HCT116 (cell line): ENCODE data around the gene DCP2. TPM values are rescaled to one million over a fixed set of nuclear protein-coding genes. Genes with fewer than 3 reads are reported as not detected.
A peak's percentile ranks its signal among the peaks of the same experiment; 100 is the strongest.

Experiments used
- ATAC-seq: fragments of 200-7000 bp; cut with Tn5 transposase; 2 replicates; pipeline ENCODE4 v1.9.1; 2020; ENCODE audit warnings: mild to moderate bottlenecking, moderate library complexity
- Bru-seq: library from RNA; stranded (reverse); fragments of 400-500 nt; gene quantifications from one replicate; lab custom pipeline; 2021; lab: Mats Ljungman, UMichigan
- BruChase-seq, 2 experiments: library from RNA; stranded (reverse); fragments of 400-500 nt; gene quantifications; one replicate each; lab custom pipeline; 2021; lab: Mats Ljungman, UMichigan
- BruUV-seq: library from RNA; stranded (reverse); fragments of 400-500 nt; replicated peaks from 2 replicates; lab custom pipeline; 2021; lab: Mats Ljungman, UMichigan
- CTCF ChIA-PET: fragments of 300-600 bp; sonication (Branson Sonifier 250); formaldehyde crosslinking; loops from one replicate; lab custom pipeline; 2021; ENCODE audit warnings: antibody characterized with exemption; lab: Charles Lee
- POLR2A ChIA-PET: fragments of 300-600, 350-600 bp; sonication (Branson Sonifier 250); formaldehyde crosslinking; loops from one replicate; lab custom pipeline; 2021; ENCODE audit warnings: antibody characterized with exemption; lab: Charles Lee
- RAD21 ChIA-PET, 2 experiments: fragments of 300-600 bp; sonication (Branson Sonifier 250); formaldehyde crosslinking; loops; one replicate each; lab custom pipeline; 2023; ENCODE audit warnings: low total read pairs in 2 of 2; ENCODE audit not compliant: uncharacterized antibody in 2 of 2, unreplicated experiment in 2 of 2, low non-redundant PET in 1 of 2; lab: Charles Lee
- DNase-seq: peaks from one replicate; pipeline ENCODE4 v3.0.0-alpha.2; 2010; ENCODE audit warnings: low read depth, low spot score
- H2AFZ ChIP-seq: fragments of 200-600 bp; shearing (Covaris generic), sonication (generic); 2 replicates; pipeline ENCODE4 v1.6.1; 2017; ENCODE audit warnings: low read depth, mixed run types, mixed read lengths, antibody characterized with exemption, low read length; ENCODE audit not compliant: poor library complexity, severe bottlenecking
- H3K27ac ChIP-seq: 2 replicates; pipeline ENCODE4 v1.5.1; 2012; ENCODE audit warnings: low read depth, low read length
- H3K27me3 ChIP-seq: fragments of 200-600 bp; sonication (generic); 2 replicates; pipeline ENCODE4 v1.6.1; 2016; ENCODE audit warnings: mixed run types, low read length, mixed read lengths; ENCODE audit not compliant: insufficient read depth
- H3K36me3 ChIP-seq, 2 experiments: fragments of 200-500 bp in 1 of 2; fragments of 200-600 bp in 1 of 2; sonication (Bioruptor generic) in 1 of 2; sonication (generic) in 1 of 2; 2 replicates each; pipeline versions ENCODE4 v1.5.1 to v1.6.1; 2014 to 2016; ENCODE audit warnings: low read length in 2 of 2, inconsistent platforms in 1 of 2, mixed read lengths in 1 of 2, mixed run types in 1 of 2; ENCODE audit not compliant: insufficient read depth in 2 of 2, control insufficient read depth in 1 of 2
- H3K4me1 ChIP-seq, 2 experiments: fragments of 200-600 bp in 1 of 2; sonication (generic) in 1 of 2; 2 replicates each; pipeline versions ENCODE4 v1.5.1 to v1.6.1; 2012 to 2017; ENCODE audit warnings: low read length in 2 of 2, inconsistent platforms in 1 of 2, mild to moderate bottlenecking in 1 of 2, mixed read lengths in 1 of 2, mixed run types in 1 of 2, moderate library complexity in 1 of 2; ENCODE audit not compliant: insufficient read depth in 2 of 2, control insufficient read depth in 1 of 2
- H3K4me2 ChIP-seq: fragments of 200-600 bp; sonication (generic); 2 replicates; pipeline ENCODE4 v1.6.1; 2017; ENCODE audit warnings: mixed run types, low read length, mixed read lengths
- H3K4me3 ChIP-seq, 2 experiments: fragments of 200-600 bp in 1 of 2; sonication (generic) in 1 of 2; replicated peaks in 1 of 2; 2 replicates each; pipeline ENCODE4 v1.5.1; 2011 to 2016; ENCODE audit warnings: low read length in 2 of 2, control low read depth in 1 of 2, low read depth in 1 of 2, mild to moderate bottlenecking in 1 of 2, mixed read lengths in 1 of 2, mixed run types in 1 of 2
- H3K79me2 ChIP-seq: fragments of 200-600 bp; sonication (generic); 2 replicates; pipeline ENCODE4 v1.6.1; 2017; ENCODE audit warnings: mild to moderate bottlenecking, mixed run types, low read length, moderate library complexity, mixed read lengths; ENCODE audit not compliant: insufficient read depth
- H3K9ac ChIP-seq: fragments of 200-600 bp; sonication (generic); 2 replicates; pipeline ENCODE4 v1.6.1; 2016; ENCODE audit warnings: low read length, mixed read lengths
- H3K9me2 ChIP-seq: fragments of 200-600 bp; sonication (generic), shearing (Covaris generic); 2 replicates; pipeline ENCODE4 v1.6.1; 2017; ENCODE audit warnings: mixed run types, mild to moderate bottlenecking, moderate library complexity; ENCODE audit not compliant: insufficient read depth
- H3K9me3 ChIP-seq, 2 experiments: fragments of 200-500 bp in 1 of 2; fragments of 200-600 bp in 1 of 2; sonication (Bioruptor generic) in 1 of 2; sonication (generic) in 1 of 2; 2 replicates each; pipeline ENCODE4 v1.6.1; 2014 to 2017; ENCODE audit warnings: low read length in 2 of 2, mixed read lengths in 2 of 2, inconsistent platforms in 1 of 2, low read depth in 1 of 2, mild to moderate bottlenecking in 1 of 2, mixed run types in 1 of 2, moderate library complexity in 1 of 2; ENCODE audit not compliant: control insufficient read depth in 1 of 2, insufficient read depth in 1 of 2
- H4K20me1 ChIP-seq: fragments of 200-600 bp; sonication (generic), shearing (Covaris generic); 2 replicates; pipeline ENCODE4 v1.6.1; 2017; ENCODE audit warnings: mixed run types, mild to moderate bottlenecking, moderate library complexity; ENCODE audit not compliant: insufficient read depth
- ATF3 ChIP-seq: IDR thresholded peaks from 2 replicates; pipeline ENCODE4 v1.6.1; 2012
- CBX3 ChIP-seq: IDR thresholded peaks from 2 replicates; pipeline ENCODE4 v1.6.1; 2012; ENCODE audit warnings: low read depth
- CEBPB ChIP-seq: IDR thresholded peaks from 2 replicates; pipeline ENCODE4 v1.6.1; 2012; ENCODE audit warnings: low read depth
- EGR1 ChIP-seq: IDR thresholded peaks from 2 replicates; pipeline ENCODE4 v1.6.1; 2012; ENCODE audit warnings: low read depth
- ELF1 ChIP-seq: IDR thresholded peaks from 2 replicates; pipeline ENCODE4 v1.6.1; 2012; ENCODE audit warnings: low read depth, borderline replicate concordance
- EZH2 ChIP-seq: fragments of 200-600 bp; sonication (generic); IDR thresholded peaks from 2 replicates; pipeline ENCODE4 v1.6.1; 2017; ENCODE audit warnings: antibody characterized with exemption, mixed run types
- EZH2phosphoT487 ChIP-seq: fragments of 200-600 bp; IDR thresholded peaks from 2 replicates; pipeline ENCODE4 v1.6.1; 2018; ENCODE audit warnings: antibody characterized with exemption, borderline replicate concordance
- FOSL1 ChIP-seq: IDR thresholded peaks from 2 replicates; pipeline ENCODE4 v1.6.1; 2012; ENCODE audit warnings: low read depth
- JUND ChIP-seq: IDR thresholded peaks from 2 replicates; pipeline ENCODE4 v1.6.1; 2012
- MAX ChIP-seq: IDR thresholded peaks from 2 replicates; pipeline ENCODE4 v1.6.1; 2012
- POLR2A ChIP-seq: IDR thresholded peaks from 2 replicates; pipeline ENCODE4 v1.7.0; 2011; ENCODE audit warnings: borderline replicate concordance; ENCODE audit not compliant: insufficient read depth, insufficient read length; ENCODE audit errors: extremely low read depth
- POLR2AphosphoS5 ChIP-seq: IDR thresholded peaks from 2 replicates; pipeline ENCODE4 v1.6.1; 2011; ENCODE audit warnings: mild to moderate bottlenecking, low read depth, low read length, moderate library complexity
- RAD21 ChIP-seq: IDR thresholded peaks from 2 replicates; pipeline ENCODE4 v1.6.1; 2012; ENCODE audit warnings: low read depth, mild to moderate bottlenecking
- REST ChIP-seq: IDR thresholded peaks from 2 replicates; pipeline ENCODE4 v1.6.1; 2012; ENCODE audit warnings: low read depth
- SIN3A ChIP-seq: IDR thresholded peaks from 2 replicates; pipeline ENCODE4 v1.6.1; 2012; ENCODE audit warnings: low read depth
- TCF7L2 ChIP-seq: IDR thresholded peaks from 2 replicates; pipeline ENCODE4 v1.7.0; 2011; ENCODE audit warnings: borderline replicate concordance, inconsistent platforms; ENCODE audit not compliant: insufficient read depth, insufficient read length; ENCODE audit errors: extremely low read depth
- YY1 ChIP-seq: IDR thresholded peaks from 2 replicates; pipeline ENCODE4 v1.6.1; 2011; ENCODE audit warnings: low read length, low read depth, moderate library complexity, mild to moderate bottlenecking; ENCODE audit not compliant: insufficient replicate concordance; ENCODE audit errors: extremely low read depth
- ZBTB33 ChIP-seq: IDR thresholded peaks from 2 replicates; pipeline ENCODE4 v1.6.1; 2011; ENCODE audit warnings: mild to moderate bottlenecking, low read length, moderate library complexity; ENCODE audit not compliant: insufficient replicate concordance; ENCODE audit errors: extremely low read depth
- ZNF274 ChIP-seq: fragments of 200-500 bp; sonication (Bioruptor generic); IDR thresholded peaks from 2 replicates; pipeline ENCODE4 v1.6.1; 2014; ENCODE audit warnings: mild to moderate bottlenecking, low read depth, low read length, inconsistent platforms
- intact Hi-C: fragments of 100-400 bp; cut with micrococcal nuclease; formaldehyde crosslinking; loops from 2 replicates; pipeline ENCODE4 v1.10.0; 2022
- long read RNA-seq: library from polyadenylated mRNA; unstranded; transcript quantifications from one replicate; pipeline ENCODE4 v2.0.0, GENCODE V29; 2021; ENCODE audit not compliant: unreplicated experiment
- polyA plus RNA-seq: library from polyadenylated mRNA; unstranded; fragments of >200 nt; gene quantifications from 2 replicates; pipeline ENCODE4 v1.2.1, GENCODE V29; 2012; ENCODE audit warnings: missing spikeins
- total RNA-seq: library from RNA; stranded (reverse); gene quantifications from one replicate; pipeline ENCODE4 v1.2.1, GENCODE V29; 2021; ENCODE audit not compliant: unreplicated experiment

The DCP2 gene
- total RNA-seq (57.1 TPM), Bru-seq, nascent RNA (percentile 91 among the genes with signal in this experiment), BruChase-seq, experiment 1, labeled RNA remaining after a 6-hour chase (percentile 94 among the genes with signal in this experiment), BruChase-seq, experiment 2, labeled RNA remaining after a 2-hour chase (percentile 94 among the genes with signal in this experiment)
- 14.4 and 18.6 TPM in 2 replicates for polyA plus RNA-seq
- long read RNA-seq, full-length matches to known transcripts, result 19 of 34 reads
- long read RNA-seq, partial matches to known transcripts, result 0 of 34 reads
- long read RNA-seq, other reads (novel, unspliced or antisense), result 15 of 34 reads

GRCh38 chr5:112976432-112977309, at the start of gene DCP2:
DCP2 (plus strand) TSS chr5:112976798; CDS start chr5:112976934, 136 bp downstream.
- ChIA-PET RAD21 (no interaction called here), CTCF (interaction anchor here (0.9 to 1.3 kb wide), 3 partner anchors 9 to 54 kb away, joined by 3 to 4 read pairs (median 3); no protein-coding TSS in a partner anchor), POLR2A (interaction anchor here (0.6 to 1.5 kb wide), 7 partner anchors 8 to 116 kb away, joined by 3 to 8 read pairs (median 4); partner anchors contain the start of gene SRP19)
- no peaks in the 10 kb centered on the region for H4K20me1 ChIP-seq
- peak within 1 kb of the TSS; percentile 71 for H3K27ac ChIP-seq
- intact Hi-C loops, result loop anchor here (5.0 kb wide), 1 partner anchor 54 kb away; the partner anchor contains the start of gene REEP5
- peak within 1 kb of the TSS; percentile 70 for H2AFZ ChIP-seq
- peaks cover 51% of the 10 kb centered on the region for H3K79me2 ChIP-seq
- H3K36me3 ChIP-seq, result no peaks in the 10 kb centered on the region
- H3K4me3 ChIP-seq, result peak within 1 kb of the TSS; percentile 81 to 91
- no peaks in the 10 kb centered on the region for H3K9me2 ChIP-seq
- H3K9me3 ChIP-seq, result no peaks in the 10 kb centered on the region
- no TSS peak for BruUV-seq
- DNase-seq (peak; percentile 99), ATAC-seq (peak; percentile 94)
- no peaks in the 10 kb centered on the region for H3K27me3 ChIP-seq
- H3K4me1 ChIP-seq, result peaks cover 4 to 18% of the 10 kb centered on the region in 2 experiments; a peak in 3 of 4 replicates
- peak within 1 kb of the TSS; percentile 81 for H3K4me2 ChIP-seq
- peak within 1 kb of the TSS; percentile 84 for H3K9ac ChIP-seq
- TF ChIP-seq POLR2A, result peak; percentile 88
- TF ChIP-seq CBX3, result no peak
- TF ChIP-seq JUND, result no peak
- TF ChIP-seq EGR1, result peak; percentile 49; the same call in 1 of the 2 replicates
- no peak for TF ChIP-seq CEBPB
- TF ChIP-seq MAX, result peak; percentile 64; the same call in 1 of the 2 replicates
- peak; percentile 16 for TF ChIP-seq YY1
- TF ChIP-seq POLR2AphosphoS5, result peak; percentile 94
- TF ChIP-seq ZNF274, result no peak
- TF ChIP-seq FOSL1, result no peak
- no peak for TF ChIP-seq ZBTB33
- TF ChIP-seq RAD21, result no peak
- no peak; the same call in 1 of the 2 replicates for TF ChIP-seq ELF1
- TF ChIP-seq REST, result no peak
- TF ChIP-seq EZH2, result no peak
- TF ChIP-seq SIN3A, result no peak
- no peak for TF ChIP-seq EZH2phosphoT487
- TF ChIP-seq TCF7L2, result peak; percentile 87
- no peak for TF ChIP-seq ATF3
